Thymus (tissue), 2 donors: Measurements from ENCODE around the gene OR56B4. TPM values are rescaled to one million over a fixed set of nuclear protein-coding genes. Genes with fewer than 3 reads are reported as not detected.

Experiments used
- polyA plus RNA-seq: library from polyadenylated mRNA; stranded (reverse); fragments of 200-250 nt; gene quantifications from one replicate; pipeline ENCODE4 v1.2.3, GENCODE V29; 2013
- total RNA-seq: library from RNA; stranded (reverse); fragments of 120-200 nt; gene quantifications from one replicate; pipeline ENCODE4 v1.2.4, GENCODE V29; 2013
- donor health status: healthy.

The OR56B4 gene
- total and polyA plus RNA-seq, 2 donors: not detected

Other genes starting within 250 kb of the OR56B4 start
- not detected for gene OR52E8, start 250.0 kb upstream of the OR56B4 start, total RNA-seq
- gene OR52E8, start 250.0 kb upstream of the OR56B4 start, polyA plus RNA-seq: not detected
- gene OR52E4, start 227.1 kb upstream of the OR56B4 start, total RNA-seq: not detected
- not detected for gene OR52E4, start 227.1 kb upstream of the OR56B4 start, polyA plus RNA-seq
- not detected for gene OR52E5, start 214.5 kb upstream of the OR56B4 start, total RNA-seq
- 0.05 TPM for gene OR52E5, start 214.5 kb upstream of the OR56B4 start, polyA plus RNA-seq
- not detected for gene OR56A3, start 165.4 kb upstream of the OR56B4 start, total RNA-seq
- gene OR56A3, start 165.4 kb upstream of the OR56B4 start, polyA plus RNA-seq: not detected
- not detected for gene OR56A5, start 139.2 kb upstream of the OR56B4 start, total RNA-seq
- gene OR56A5, start 139.2 kb upstream of the OR56B4 start, polyA plus RNA-seq: not detected
- gene OR52L1, start 120.7 kb upstream of the OR56B4 start, total RNA-seq: not detected
- not detected for gene OR52L1, start 120.7 kb upstream of the OR56B4 start, polyA plus RNA-seq
- gene OR56A4, start 100.7 kb upstream of the OR56B4 start, total RNA-seq: not detected
- gene OR56A4, start 100.7 kb upstream of the OR56B4 start, polyA plus RNA-seq: not detected
- not detected for gene OR56A1, start 76.9 kb upstream of the OR56B4 start, total RNA-seq
- gene OR56A1, start 76.9 kb upstream of the OR56B4 start, polyA plus RNA-seq: 0.05 TPM
- gene OR52B2, start 62.6 kb downstream of the OR56B4 start, total RNA-seq: not detected
- not detected for gene OR52B2, start 62.6 kb downstream of the OR56B4 start, polyA plus RNA-seq
- gene OR52W1, start 91.5 kb downstream of the OR56B4 start, total RNA-seq: not detected
- gene OR52W1, start 91.5 kb downstream of the OR56B4 start, polyA plus RNA-seq: 0.02 TPM
- gene C11orf42, start 97.9 kb downstream of the OR56B4 start, total RNA-seq: not detected
- not detected for gene C11orf42, start 97.9 kb downstream of the OR56B4 start, polyA plus RNA-seq
- 13.0 TPM for gene FHIP1B, start 127.0 kb downstream of the OR56B4 start, total RNA-seq
- gene FHIP1B, start 127.0 kb downstream of the OR56B4 start, polyA plus RNA-seq: 68.2 TPM
- gene CNGA4, start 131.4 kb downstream of the OR56B4 start, total RNA-seq: 0.05 TPM
- gene CNGA4, start 131.4 kb downstream of the OR56B4 start, polyA plus RNA-seq: 0.27 TPM
- not detected for gene CCKBR, start 152.2 kb downstream of the OR56B4 start, total RNA-seq
- gene CCKBR, start 152.2 kb downstream of the OR56B4 start, polyA plus RNA-seq: 0.11 TPM
- 7.5 TPM for gene CAVIN3, start 212.8 kb downstream of the OR56B4 start, total RNA-seq
- 22.5 TPM for gene CAVIN3, start 212.8 kb downstream of the OR56B4 start, polyA plus RNA-seq